ENCODE data around the gene LUZP1.

The LUZP1 gene

DNA sequence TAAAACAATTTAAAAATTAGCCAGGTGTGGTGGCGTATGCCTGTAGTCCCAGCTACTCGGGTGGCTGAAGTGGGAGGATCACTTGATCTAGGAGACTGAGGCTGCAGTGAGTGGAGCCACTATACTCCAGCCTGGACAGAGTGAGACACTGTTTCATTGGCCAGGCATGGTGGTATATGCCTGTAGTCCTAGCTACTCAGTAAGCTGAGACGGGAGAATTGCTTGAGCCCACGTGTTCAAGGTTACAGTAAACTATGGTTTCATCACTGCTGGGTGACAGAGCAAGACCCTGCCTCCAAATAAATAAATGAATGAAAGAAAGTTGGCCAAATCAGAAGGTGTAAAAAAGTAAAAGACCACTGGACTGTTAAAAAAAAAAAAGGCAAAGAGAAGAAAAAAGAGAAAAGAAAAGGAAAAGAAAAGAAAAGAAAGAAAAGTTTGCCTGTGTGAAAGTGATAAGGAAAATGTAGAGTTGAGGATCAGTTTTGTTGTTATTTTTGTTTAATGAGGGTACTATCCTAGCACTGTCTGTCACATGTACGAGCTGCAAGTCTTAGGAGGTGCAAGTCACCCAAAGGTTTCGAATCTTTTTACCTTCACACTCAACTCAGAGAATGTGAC lies 52.3 kb downstream of the LUZP1 start:
- H3K27me3 ChIP-seq (ENCODE audit: control insufficient read depth in 1 of 2, insufficient read depth in 2 of 2, low read length in 2 of 2): no peaks in the 10 kb centered on the region
- no peak overlapping the region for H3K9ac ChIP-seq (ENCODE audit: low read length in 2 of 2)
- peaks cover 3% of the 10 kb centered on the region for H3K4me1 ChIP-seq (ENCODE audit: control insufficient read depth, insufficient read depth, low read length)
- no peak overlapping the region for H3K4me3 ChIP-seq (ENCODE audit: low read length in 2 of 2)
- no peaks in the 10 kb centered on the region for H3K9me3 ChIP-seq (ENCODE audit: control insufficient read depth in 2 of 2, low read length in 2 of 2)
- H3K36me3 ChIP-seq (ENCODE audit: control insufficient read depth in 2 of 2, insufficient read depth in 2 of 2, low read length in 2 of 2): no peaks in the 10 kb centered on the region
- H3K27ac ChIP-seq (ENCODE audit: low read length): no peak overlapping the region

DNA sequence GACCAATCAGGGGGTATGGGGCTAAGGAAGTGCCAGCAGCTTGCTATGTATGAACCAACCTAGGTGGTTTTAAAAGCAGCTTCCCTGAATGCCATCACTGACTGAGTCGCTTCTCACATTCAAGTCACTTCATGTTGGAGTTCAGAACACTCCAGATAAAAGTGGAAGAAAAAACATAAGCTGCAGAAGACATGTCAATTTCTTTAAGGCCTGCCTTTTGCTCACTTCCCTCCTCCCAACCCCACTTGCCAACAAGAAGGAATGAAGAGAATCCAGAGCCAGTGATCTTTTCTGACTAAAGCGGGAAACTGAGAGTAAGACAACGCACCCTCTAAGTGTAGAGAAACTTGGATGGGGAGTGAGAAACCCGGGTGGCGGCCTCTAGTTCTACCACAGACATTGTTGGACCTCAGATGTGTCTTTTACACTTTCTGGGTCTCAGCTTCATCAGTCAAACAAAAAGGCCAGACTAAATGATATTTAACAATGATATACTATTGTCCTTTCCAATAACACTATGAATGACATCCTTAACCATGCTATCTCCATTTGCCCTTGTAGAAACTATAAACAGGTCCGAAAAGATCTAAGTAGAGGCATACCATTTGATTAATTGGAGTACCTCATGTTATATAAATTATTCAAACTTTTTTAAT lies 54.1 kb downstream of the LUZP1 start:
- Histone ChIP-seq H3K27ac (ENCODE audit: low read length) (no peak overlapping the region), H3K4me1 (ENCODE audit: control insufficient read depth, insufficient read depth, low read length) (peaks cover 3% of the 10 kb centered on the region), H3K27me3 (ENCODE audit: control insufficient read depth in 1 of 2, insufficient read depth in 2 of 2, low read length in 2 of 2) (no peaks in the 10 kb centered on the region), H3K9me3 (ENCODE audit: control insufficient read depth in 2 of 2, low read length in 2 of 2) (no peaks in the 10 kb centered on the region), H3K4me3 (ENCODE audit: low read length in 2 of 2) (no peak overlapping the region), H3K9ac (ENCODE audit: low read length in 2 of 2) (no peak overlapping the region), H3K36me3 (ENCODE audit: control insufficient read depth in 2 of 2, insufficient read depth in 2 of 2, low read length in 2 of 2) (no peaks in the 10 kb centered on the region)

DNA sequence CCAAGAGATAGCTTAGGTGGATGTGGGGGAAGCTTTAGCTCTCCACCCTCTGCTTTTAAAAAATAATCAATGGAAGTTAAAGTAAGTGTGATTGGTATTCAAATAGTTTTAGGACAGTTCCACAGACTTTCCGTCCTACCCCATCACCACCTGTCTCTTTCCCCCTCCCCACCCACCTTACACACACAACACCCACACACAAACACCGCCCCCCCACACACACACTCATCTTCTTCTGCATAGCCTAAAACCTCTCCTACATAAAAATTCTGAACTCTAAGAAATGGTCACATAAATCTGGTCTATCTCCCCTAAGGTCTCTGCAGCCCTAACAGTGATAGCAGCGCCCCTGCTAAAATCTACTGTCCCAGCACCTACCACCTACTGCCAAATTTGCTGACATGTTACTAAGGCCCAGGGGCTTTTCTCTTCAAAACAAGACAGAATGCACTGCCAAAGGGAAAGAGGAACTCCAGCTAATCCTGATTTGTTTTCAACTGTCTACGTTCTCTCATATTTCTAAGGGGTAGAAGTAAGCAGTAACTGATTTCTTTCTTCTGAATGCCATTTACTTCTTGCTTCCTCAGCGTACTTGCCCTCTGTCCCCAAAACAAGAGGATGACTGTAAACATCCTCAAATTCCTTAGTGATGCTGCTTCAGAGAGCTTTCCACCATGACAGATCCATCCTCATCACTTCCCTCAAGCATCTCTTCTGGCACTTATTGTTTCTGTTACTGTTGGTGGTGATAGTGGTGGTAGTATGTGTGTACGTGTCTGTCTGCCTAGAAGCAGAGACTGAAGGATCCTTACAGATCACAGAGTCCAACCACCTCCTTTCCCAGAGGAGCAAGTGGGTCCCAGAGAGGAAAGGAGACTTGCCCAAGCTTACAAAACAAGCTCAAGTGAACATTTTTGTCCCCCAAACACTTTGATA lies 56.8 kb downstream of the LUZP1 start:
- H3K27me3 ChIP-seq (ENCODE audit: control insufficient read depth in 1 of 2, insufficient read depth in 2 of 2, low read length in 2 of 2): no peaks in the 10 kb centered on the region
- no peak overlapping the region for H3K27ac ChIP-seq (ENCODE audit: low read length)
- no peak overlapping the region for H3K9ac ChIP-seq (ENCODE audit: low read length in 2 of 2)
- H3K4me1 ChIP-seq (ENCODE audit: control insufficient read depth, insufficient read depth, low read length): no peaks in the 10 kb centered on the region
- H3K36me3 ChIP-seq (ENCODE audit: control insufficient read depth in 2 of 2, insufficient read depth in 2 of 2, low read length in 2 of 2): peaks cover 3 to 9% of the 10 kb centered on the region in 2 donors
- H3K4me3 ChIP-seq (ENCODE audit: low read length in 2 of 2): no peak overlapping the region
- H3K9me3 ChIP-seq (ENCODE audit: control insufficient read depth in 2 of 2, low read length in 2 of 2): no peaks in the 10 kb centered on the region

DNA sequence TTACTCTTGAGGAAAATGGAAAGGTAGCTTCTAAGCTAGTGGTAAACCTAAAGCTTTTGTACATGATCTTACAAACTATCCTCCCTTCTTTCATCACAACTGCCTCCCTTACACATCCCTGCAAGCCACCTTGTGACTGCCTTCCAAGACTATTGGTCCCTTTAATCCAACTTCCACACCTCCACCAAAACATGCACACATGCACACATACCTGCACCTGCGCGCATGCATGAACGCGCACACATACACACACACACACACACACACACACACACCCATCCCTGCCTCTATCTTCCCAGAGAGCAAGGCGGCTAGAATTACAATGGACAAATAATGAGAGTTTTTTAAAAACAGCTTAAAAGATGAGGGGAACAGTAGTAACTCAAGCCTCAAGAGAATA lies 58.3 kb downstream of the LUZP1 start:
- H3K9ac ChIP-seq (ENCODE audit: low read length in 2 of 2): no peak overlapping the region
- no peak overlapping the region for H3K27ac ChIP-seq (ENCODE audit: low read length)
- no peaks in the 10 kb centered on the region for H3K9me3 ChIP-seq (ENCODE audit: control insufficient read depth in 2 of 2, low read length in 2 of 2)
- no peaks in the 10 kb centered on the region for H3K4me1 ChIP-seq (ENCODE audit: control insufficient read depth, insufficient read depth, low read length)
- no peak overlapping the region for H3K4me3 ChIP-seq (ENCODE audit: low read length in 2 of 2)
- peaks cover 3 to 9% of the 10 kb centered on the region in 2 donors for H3K36me3 ChIP-seq (ENCODE audit: control insufficient read depth in 2 of 2, insufficient read depth in 2 of 2, low read length in 2 of 2)
- no peaks in the 10 kb centered on the region for H3K27me3 ChIP-seq (ENCODE audit: control insufficient read depth in 1 of 2, insufficient read depth in 2 of 2, low read length in 2 of 2)

DNA sequence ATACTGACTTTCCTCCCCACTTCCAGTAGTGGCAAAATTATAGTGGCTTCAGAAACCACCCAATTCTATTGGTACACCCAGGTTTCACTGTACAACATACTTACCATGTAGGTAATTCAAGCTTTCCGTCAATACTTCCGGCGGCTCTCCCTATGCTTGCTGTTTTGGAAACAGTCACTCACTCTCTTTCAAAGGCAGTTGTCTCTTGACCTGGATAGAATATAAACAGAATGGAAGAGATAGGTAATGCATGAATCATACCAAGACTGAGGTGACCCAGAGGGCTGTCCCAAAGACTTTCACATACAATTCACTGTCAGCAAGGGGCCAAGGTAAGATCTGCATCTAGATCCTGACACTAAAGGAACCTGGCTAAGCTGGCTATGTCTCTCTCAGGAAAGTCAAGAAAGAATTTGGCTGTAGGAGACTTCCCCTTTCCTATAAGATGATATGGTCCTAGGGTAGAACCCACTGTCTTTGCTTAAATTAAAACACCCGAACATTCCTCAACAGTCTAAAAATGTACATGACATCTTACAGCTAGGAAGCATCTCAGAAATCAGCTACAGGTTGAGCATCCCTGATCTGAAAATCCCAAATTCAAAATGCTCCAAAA lies 59.6 kb downstream of the LUZP1 start:
- Histone ChIP-seq H3K9me3 (ENCODE audit: control insufficient read depth in 2 of 2, low read length in 2 of 2) (no peaks in the 10 kb centered on the region), H3K27ac (ENCODE audit: low read length) (no peak overlapping the region), H3K4me3 (ENCODE audit: low read length in 2 of 2) (no peak overlapping the region), H3K4me1 (ENCODE audit: control insufficient read depth, insufficient read depth, low read length) (no peaks in the 10 kb centered on the region), H3K36me3 (ENCODE audit: control insufficient read depth in 2 of 2, insufficient read depth in 2 of 2, low read length in 2 of 2) (peaks cover 3 to 9% of the 10 kb centered on the region in 2 donors), H3K27me3 (ENCODE audit: control insufficient read depth in 1 of 2, insufficient read depth in 2 of 2, low read length in 2 of 2) (no peaks in the 10 kb centered on the region), H3K9ac (ENCODE audit: low read length in 2 of 2) (no peak overlapping the region)

DNA sequence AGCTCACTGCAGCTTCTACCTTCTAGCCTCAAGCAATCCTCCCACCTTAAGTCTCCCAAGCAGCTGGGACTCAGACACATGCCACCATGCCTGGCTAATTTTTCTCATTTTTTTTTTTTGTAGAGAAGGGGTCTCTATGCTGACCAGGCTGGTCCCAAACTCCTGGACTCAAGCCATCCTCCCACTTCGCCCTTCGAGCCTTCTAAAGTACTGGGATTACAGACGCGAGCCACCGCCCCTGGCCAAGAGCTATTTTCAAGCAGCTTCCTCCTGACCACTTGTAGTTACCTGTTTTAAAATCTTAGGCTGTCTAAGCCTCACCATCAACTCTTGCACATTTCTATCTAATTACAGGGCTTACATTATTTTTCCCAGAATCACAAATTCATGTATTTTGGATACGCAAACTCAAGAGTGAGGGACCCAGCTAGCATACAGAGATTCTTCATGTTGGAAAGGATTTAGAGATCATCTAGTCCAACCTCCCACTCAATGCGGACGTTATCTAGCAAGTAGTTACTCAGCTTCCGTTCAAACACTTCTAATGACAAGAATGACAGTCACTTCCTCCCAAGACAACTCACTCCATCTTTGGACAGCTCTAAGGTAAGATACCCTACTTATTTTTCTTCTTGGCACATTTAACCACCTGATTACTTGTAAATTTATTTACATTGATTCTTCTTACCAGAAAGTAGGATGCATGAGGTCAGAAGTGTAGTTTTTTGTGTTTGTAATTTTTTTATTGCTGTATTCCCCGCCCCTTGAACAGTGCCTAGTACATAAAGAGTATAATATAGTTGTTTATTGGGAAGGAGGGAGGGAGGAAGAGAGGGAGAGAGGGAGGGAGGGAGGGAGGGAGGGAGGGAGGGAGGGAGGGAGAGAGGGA lies 65.4 kb downstream of the LUZP1 start:
- H3K27ac ChIP-seq (ENCODE audit: low read length): no peak overlapping the region
- H3K4me1 ChIP-seq (ENCODE audit: control insufficient read depth, insufficient read depth, low read length): peaks cover 8% of the 10 kb centered on the region
- H3K9ac ChIP-seq (ENCODE audit: low read length in 2 of 2): no peak overlapping the region
- no peaks in the 10 kb centered on the region for H3K9me3 ChIP-seq (ENCODE audit: control insufficient read depth in 2 of 2, low read length in 2 of 2)
- peaks cover 3 to 5% of the 10 kb centered on the region in 2 donors for H3K36me3 ChIP-seq (ENCODE audit: control insufficient read depth in 2 of 2, insufficient read depth in 2 of 2, low read length in 2 of 2)
- no peak overlapping the region for H3K4me3 ChIP-seq (ENCODE audit: low read length in 2 of 2)
- no peaks in the 10 kb centered on the region for H3K27me3 ChIP-seq (ENCODE audit: control insufficient read depth in 1 of 2, insufficient read depth in 2 of 2, low read length in 2 of 2)

DNA sequence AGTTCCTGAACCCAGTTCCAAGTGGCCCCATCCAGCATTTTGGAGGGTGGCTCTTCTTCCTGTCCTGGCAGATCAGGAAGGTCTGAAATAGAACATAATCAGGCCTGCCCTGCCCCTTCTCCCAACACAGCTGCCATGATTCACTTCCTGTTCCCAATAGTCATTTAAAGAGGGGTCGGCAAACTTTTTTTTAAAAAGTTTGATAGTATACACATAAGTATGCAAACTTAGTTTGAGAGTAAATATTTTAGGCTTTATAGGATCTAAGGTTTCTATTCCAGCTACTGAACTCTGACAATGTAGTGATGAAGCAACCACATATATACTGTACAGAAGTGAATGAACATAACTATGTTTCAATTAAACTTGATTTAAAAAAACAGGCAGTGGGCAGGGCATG lies 66.4 kb downstream of the LUZP1 start:
- H3K4me3 ChIP-seq (ENCODE audit: low read length in 2 of 2): no peak overlapping the region
- H3K9me3 ChIP-seq (ENCODE audit: control insufficient read depth in 2 of 2, low read length in 2 of 2): no peaks in the 10 kb centered on the region
- H3K36me3 ChIP-seq (ENCODE audit: control insufficient read depth in 2 of 2, insufficient read depth in 2 of 2, low read length in 2 of 2): no peaks in the 10 kb centered on the region
- peaks cover 8% of the 10 kb centered on the region for H3K4me1 ChIP-seq (ENCODE audit: control insufficient read depth, insufficient read depth, low read length)
- no peaks in the 10 kb centered on the region for H3K27me3 ChIP-seq (ENCODE audit: control insufficient read depth in 1 of 2, insufficient read depth in 2 of 2, low read length in 2 of 2)
- no peak overlapping the region for H3K9ac ChIP-seq (ENCODE audit: low read length in 2 of 2)
- no peak overlapping the region for H3K27ac ChIP-seq (ENCODE audit: low read length)

DNA sequence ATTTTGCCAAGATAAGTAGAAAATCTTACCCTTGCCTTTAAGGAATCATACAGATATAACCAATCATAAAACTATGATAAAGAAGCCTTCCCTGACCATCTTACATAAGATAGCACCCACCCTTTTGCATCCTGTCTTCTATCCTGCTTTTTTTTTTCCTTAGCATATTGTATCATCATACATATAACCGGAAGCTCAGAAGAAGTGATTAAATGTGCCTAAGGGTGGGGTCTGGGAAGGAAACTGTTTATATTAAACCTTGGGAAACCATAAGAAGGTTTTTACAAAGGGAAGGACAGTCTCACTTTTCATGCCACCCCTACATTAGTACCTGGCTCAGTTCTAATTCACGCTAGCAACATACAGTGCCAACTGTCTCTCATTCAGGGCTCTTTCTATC lies 66.8 kb downstream of the LUZP1 start:
- H3K36me3 ChIP-seq (ENCODE audit: control insufficient read depth in 2 of 2, insufficient read depth in 2 of 2, low read length in 2 of 2): no peaks in the 10 kb centered on the region
- no peak overlapping the region for H3K4me3 ChIP-seq (ENCODE audit: low read length in 2 of 2)
- H3K27me3 ChIP-seq (ENCODE audit: control insufficient read depth in 1 of 2, insufficient read depth in 2 of 2, low read length in 2 of 2): no peaks in the 10 kb centered on the region
- H3K4me1 ChIP-seq (ENCODE audit: control insufficient read depth, insufficient read depth, low read length): peaks cover 8% of the 10 kb centered on the region
- no peak overlapping the region for H3K9ac ChIP-seq (ENCODE audit: low read length in 2 of 2)
- no peaks in the 10 kb centered on the region for H3K9me3 ChIP-seq (ENCODE audit: control insufficient read depth in 2 of 2, low read length in 2 of 2)
- no peak overlapping the region for H3K27ac ChIP-seq (ENCODE audit: low read length)

DNA sequence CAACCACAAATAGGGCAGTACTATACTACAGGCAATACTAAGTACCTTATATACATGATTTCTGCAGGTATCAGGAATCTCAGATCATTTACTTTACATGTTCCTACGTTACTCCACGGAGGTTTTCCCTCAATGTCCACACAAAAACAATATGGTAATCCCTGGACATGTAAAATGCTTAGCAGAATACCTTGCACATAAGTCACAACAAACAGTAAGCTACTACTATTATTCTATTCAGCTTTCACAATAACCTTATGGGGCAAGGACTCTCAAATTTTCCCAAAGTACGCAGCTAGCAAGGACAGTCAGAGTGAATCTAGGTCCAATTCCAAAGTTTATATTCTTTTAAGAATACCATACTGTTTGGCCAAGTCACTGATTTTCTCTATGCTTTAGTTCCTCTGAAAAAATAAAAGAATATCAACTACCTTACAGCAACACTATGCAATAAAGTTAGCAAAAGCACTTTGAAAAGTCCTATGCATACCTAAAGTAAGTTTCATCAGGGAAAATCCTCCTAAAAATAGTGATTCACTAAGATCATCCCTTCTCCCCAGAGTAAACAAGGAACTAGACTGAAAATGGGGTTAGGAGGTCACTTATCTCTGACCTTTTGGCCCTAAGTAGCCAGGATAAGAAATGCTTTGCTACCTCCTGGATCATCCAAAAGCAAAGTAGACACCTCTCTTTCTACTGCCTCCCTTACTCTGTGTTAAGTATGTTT lies 67.4 kb downstream of the LUZP1 start:
- no peaks in the 10 kb centered on the region for H3K9me3 ChIP-seq (ENCODE audit: control insufficient read depth in 2 of 2, low read length in 2 of 2)
- H3K27ac ChIP-seq (ENCODE audit: low read length): no peak overlapping the region
- H3K4me3 ChIP-seq (ENCODE audit: low read length in 2 of 2): no peak overlapping the region
- peaks cover 8% of the 10 kb centered on the region for H3K4me1 ChIP-seq (ENCODE audit: control insufficient read depth, insufficient read depth, low read length)
- no peaks in the 10 kb centered on the region for H3K27me3 ChIP-seq (ENCODE audit: control insufficient read depth in 1 of 2, insufficient read depth in 2 of 2, low read length in 2 of 2)
- no peak overlapping the region for H3K9ac ChIP-seq (ENCODE audit: low read length in 2 of 2)
- no peaks in the 10 kb centered on the region for H3K36me3 ChIP-seq (ENCODE audit: control insufficient read depth in 2 of 2, insufficient read depth in 2 of 2, low read length in 2 of 2)
